K562 (cell line): Measurements from ENCODE around the gene OIT3. TPM values are rescaled to one million over a fixed set of nuclear protein-coding genes. Genes with fewer than 3 reads are reported as not detected.

Experiments used
- ADNP ChIP-seq: fragments of 200-800 bp; sonication (Bioruptor generic); IDR thresholded peaks from 2 replicates; pipeline ENCODE4 v1.6.1; 2016; ENCODE audit warnings: missing genetic modification characterization, missing compliant biosample characterization
- ARNT ChIP-seq, 2 experiments: fragments of 450-650 bp; IDR thresholded peaks; 2 replicates each; pipeline ENCODE4 v1.6.1; 2016; ENCODE audit warnings: mild to moderate bottlenecking in 1 of 2
- CUX1 ChIP-seq: fragments of 200-800 bp; sonication (Bioruptor generic); IDR thresholded peaks from 2 replicates; pipeline ENCODE4 v1.6.1; 2016; ENCODE audit warnings: missing genetic modification characterization, missing compliant biosample characterization
- FOXM1 ChIP-seq, 2 experiments: fragments of 450-650 bp in 1 of 2; sonication (generic) in 1 of 2; formaldehyde crosslinking in 1 of 2; IDR thresholded peaks; 2 replicates each; pipeline versions ENCODE4 v1.6.1 to v1.9.0; 2017 to 2022; ENCODE audit warnings: low read depth in 2 of 2, mild to moderate bottlenecking in 2 of 2, missing genetic modification reagents in 1 of 2, moderate library complexity in 1 of 2
- GATA2 ChIP-seq: sonication (generic); formaldehyde crosslinking; IDR thresholded peaks from 2 replicates; pipeline ENCODE4 v1.4.0; 2020; ENCODE audit warnings: mild to moderate bottlenecking, missing genetic modification reagents
- GTF2A2 ChIP-seq: IDR thresholded peaks from 2 replicates; pipeline ENCODE4 v1.6.1; 2016; ENCODE audit warnings: mild to moderate bottlenecking, missing genetic modification characterization, missing compliant biosample characterization
- HDGF ChIP-seq: fragments of 450-650 bp; IDR thresholded peaks from 2 replicates; pipeline ENCODE4 v1.6.1; 2016
- ID3 ChIP-seq, 2 experiments: fragments of 250-450 bp in 1 of 2; fragments of 450-650 bp in 1 of 2; sonication (Bioruptor Pico) in 1 of 2; IDR thresholded peaks; 2 replicates each; pipeline versions ENCODE4 v1.6.1 to v1.8.0; 2016 to 2021; ENCODE audit warnings: mild to moderate bottlenecking in 2 of 2, moderate library complexity in 2 of 2, missing compliant biosample characterization in 1 of 2, missing genetic modification characterization in 1 of 2
- MCM5 ChIP-seq: fragments of 450-650 bp; IDR thresholded peaks from 2 replicates; pipeline ENCODE4 v1.6.1; 2016; ENCODE audit warnings: low read depth
- MECOM ChIP-seq: fragments of 250-450 bp; sonication (Bioruptor Pico); IDR thresholded peaks from 2 replicates; pipeline ENCODE4 v1.8.0; 2022; ENCODE audit warnings: inconsistent platforms
- MEIS2 ChIP-seq: fragments of 450-650 bp; IDR thresholded peaks from 2 replicates; pipeline ENCODE4 v1.6.1; 2014; ENCODE audit warnings: mild to moderate bottlenecking; ENCODE audit not compliant: partially characterized antibody
- NFRKB ChIP-seq: fragments of 450-650 bp; IDR thresholded peaks from 2 replicates; pipeline ENCODE4 v1.6.1; 2016; ENCODE audit warnings: low read depth
- RCOR1 ChIP-seq, 2 experiments: IDR thresholded peaks; 2 replicates each; pipeline ENCODE4 v1.6.1; 2012; ENCODE audit warnings: low read depth in 2 of 2, low read length in 2 of 2, borderline replicate concordance in 1 of 2, improper control_type of control experiment in 1 of 2
- SMARCB1 ChIP-seq: IDR thresholded peaks from 2 replicates; pipeline ENCODE4 v1.6.1; 2011; ENCODE audit warnings: improper control_type of control experiment, low read depth; ENCODE audit not compliant: insufficient read length
- SRSF1 ChIP-seq: fragments of 200-400 bp; formaldehyde crosslinking; IDR thresholded peaks from 2 replicates; pipeline ENCODE4 v1.6.1; 2017; ENCODE audit warnings: mild to moderate bottlenecking, low read depth, low read length, moderate library complexity
- U2AF1 ChIP-seq: fragments of 200-400 bp; formaldehyde crosslinking; optimal IDR thresholded peaks from 2 replicates; pipeline ENCODE3; 2017; ENCODE audit warnings: mild to moderate bottlenecking, low read depth, low read length, moderate library complexity
- ZBTB33 ChIP-seq: sonication (generic); formaldehyde crosslinking; IDR thresholded peaks from 2 replicates; pipeline ENCODE4 v1.8.1; 2023; ENCODE audit warnings: mild to moderate bottlenecking, missing genetic modification reagents
- ZC3H8 ChIP-seq: fragments of 450-650 bp; IDR thresholded peaks from 2 replicates; pipeline ENCODE4 v1.6.1; 2017
- ZKSCAN3 ChIP-seq: fragments of 250-450 bp; sonication (Bioruptor Pico); IDR thresholded peaks from 2 replicates; pipeline ENCODE4 v1.4.0; 2020
- ZNF175 ChIP-seq: fragments of 200-800 bp; sonication (Bioruptor generic); IDR thresholded peaks from 2 replicates; pipeline ENCODE4 v1.6.1; 2016; ENCODE audit warnings: low read depth, mild to moderate bottlenecking, missing genetic modification characterization, missing compliant biosample characterization
- polyA plus RNA-seq, 8 experiments: library from polyadenylated mRNA; depleted of rRNA in 4 of 8; stranded (reverse) in 5 of 8; unstranded in 3 of 8; fragments of >200 nt; fragmentation: Nextera tagmentation in 2 of 8; fragmentation: Illumina TruSeq in 1 of 8; extraction: Ambion mirVana in 2 of 8; extraction: Trizol in 1 of 8; gene quantifications; 2 replicates each; pipeline versions ENCODE4 v1.2.1 to v1.2.3, GENCODE V29; 2011 to 2014; ENCODE audit warnings: inconsistent platforms in 1 of 8, missing spikeins in 1 of 8
- total RNA-seq, 7 experiments: library from RNA; depleted of rRNA in 6 of 7; stranded (reverse); fragments of >200 nt in 6 of 7; fragmentation: Illumina TruSeq in 2 of 7; extraction: Trizol in 2 of 7; gene quantifications; 2 replicates each; pipeline versions ENCODE4 v1.2.1 to v1.2.3, GENCODE V29; 2011 to 2021; ENCODE audit warnings: low replicate concordance in 1 of 7

Gene OIT3
- total and polyA plus RNA-seq, 9 of the 15 experiments (the other 6 are each of a cell fraction or from before 2014, with no cell fraction given): not detected

DNA sequence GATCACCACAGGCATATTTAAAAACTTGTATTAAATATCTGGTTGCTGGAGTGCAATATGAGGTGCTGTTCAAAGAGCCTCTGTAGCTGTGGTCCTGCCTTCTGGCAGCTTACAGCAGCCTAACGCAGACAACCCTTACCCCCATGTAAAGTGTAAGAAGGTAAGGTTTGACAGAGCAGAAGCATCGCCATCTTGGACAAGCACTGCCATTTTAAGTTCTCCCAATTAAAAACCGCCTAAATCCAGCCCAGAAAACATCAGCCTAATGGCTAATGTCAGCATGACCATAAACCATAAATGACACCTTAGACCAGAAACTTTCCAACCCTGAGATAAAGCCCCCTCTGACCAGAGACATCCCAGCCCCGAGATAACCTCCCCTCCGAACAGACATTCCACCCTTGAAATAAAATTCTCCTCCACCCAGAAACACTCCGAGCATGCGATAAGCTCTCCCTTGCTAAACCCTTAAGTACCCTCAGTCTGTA, 5.3 kb upstream of the OIT3 start (continued):
- 0 out of 2 replicates have a peak, but pooled peaks have one; percentile 33 for TF ChIP-seq ID3 (CRISPR knock-in tag; IDR thresholded peaks at IDR 0.05)
- peak; percentile 99 for TF ChIP-seq ID3 (tag; IDR thresholded peaks at IDR 0.05)
- TF ChIP-seq GTF2A2: peak; percentile 57; the same call in 1 of the 2 replicates
- 0 out of 2 replicates have a peak, but pooled peaks have one; percentile 46 for TF ChIP-seq ZNF175 (CRISPR knock-in tag)
- no peak for TF ChIP-seq SRSF1
- no peak for TF ChIP-seq ADNP (tag)
- no peak; the same call in 1 of the 2 replicates for TF ChIP-seq GATA2 (CRISPR knock-in tag)
- no peak for TF ChIP-seq NFRKB
- no peak for TF ChIP-seq ZKSCAN3 (CRISPR knock-in tag)
- no peak for TF ChIP-seq FOXM1 (IDR thresholded peaks at IDR 0.05; ENCODE audit: low read depth)
- TF ChIP-seq FOXM1 (CRISPR knock-in tag; IDR thresholded peaks at IDR 0.05; ENCODE audit: low read depth): no peak
- TF ChIP-seq MECOM: peak; percentile 89
- no peak for TF ChIP-seq U2AF1
- no peak for TF ChIP-seq SMARCB1
- TF ChIP-seq ZBTB33 (CRISPR knock-in tag): no peak
- peak; percentile 95 for TF ChIP-seq MEIS2
- TF ChIP-seq CUX1: peak; percentile 74; the same call in 1 of the 2 replicates
- TF ChIP-seq MCM5: no peak
- TF ChIP-seq ZC3H8: no peak
- TF ChIP-seq HDGF: no peak
- no peak for TF ChIP-seq ARNT (IDR thresholded peaks at IDR 0.05)
- TF ChIP-seq RCOR1 (IDR thresholded peaks at IDR 0.05; ENCODE audit: borderline replicate concordance in 1 of 2, low read depth in 2 of 2, low read length in 2 of 2): peak in 1 of 2 experiments; percentile 73; a peak in 2 of 4 replicates
